Endothelial cell of coronary artery (primary cell): Measurements from ENCODE around the gene SEMA6B. TPM values are rescaled to one million over a fixed set of nuclear protein-coding genes. Genes with fewer than 3 reads are reported as not detected.

Experiments used
- total RNA-seq: library from RNA; depleted of rRNA; stranded (reverse); fragments of >200 nt; gene quantifications from 2 replicates; pipeline ENCODE4 v1.2.3, GENCODE V29; 2014

The SEMA6B gene
- 115 and 121 TPM in 2 replicates for total RNA-seq

GRCh38 chr19:4559569-4559968, at the start of gene SEMA6B:
TSS of gene SEMA6B (minus strand) at chr19:4559684. CDS start at chr19:4558457, 1,227 bp downstream.

GRCh38 chr19:4539693-4540581, 19.5 kb downstream of the SEMA6B start, which contains the start of gene LRG1:
TSS of gene LRG1 (minus strand) at chr19:4540036. CDS start at chr19:4540013, 23 bp downstream.

DNA sequence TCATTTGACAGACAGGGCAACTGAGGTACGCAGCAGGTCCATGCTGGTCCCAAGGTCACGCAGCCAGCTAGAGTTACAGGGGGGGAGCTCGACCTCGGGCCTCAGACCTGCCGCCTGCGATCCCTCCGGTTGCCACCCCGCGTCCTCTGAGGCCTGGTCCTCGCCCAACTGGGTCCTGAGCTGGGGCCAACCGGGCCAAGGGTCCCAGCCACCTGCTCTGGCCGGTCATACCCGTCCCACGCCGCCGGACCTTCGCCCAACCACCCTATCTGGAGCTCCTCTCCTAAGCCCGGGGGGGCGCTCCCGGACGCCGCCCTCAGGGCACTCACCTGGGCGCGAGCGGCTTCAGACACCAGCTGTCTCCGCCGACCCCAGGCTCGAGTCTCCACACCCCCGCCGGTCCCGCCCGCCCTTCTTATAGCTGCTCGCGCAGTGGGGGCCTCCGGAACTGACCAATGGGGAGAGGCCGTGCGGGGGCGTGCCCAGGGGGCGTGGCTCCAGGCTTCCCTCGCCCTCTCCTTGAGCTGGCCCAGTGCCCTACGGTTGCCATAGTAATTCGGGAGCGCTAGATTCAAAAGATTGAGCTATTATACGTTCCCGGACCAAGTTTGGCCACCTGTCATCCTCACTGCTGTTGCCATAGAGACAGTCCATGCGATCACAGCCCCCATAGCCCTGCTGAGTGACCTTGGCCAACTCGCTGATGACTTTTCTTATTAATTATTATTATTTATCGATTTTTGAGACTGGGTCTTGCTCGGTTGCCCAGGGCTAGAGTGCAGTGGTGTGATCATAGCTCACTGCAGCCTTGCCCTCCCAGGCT, 24.4 kb downstream of the SEMA6B start, which contains the start of gene PLIN5:
PLIN5 (minus strand) TSS at position 389 of the 823 bp plus-strand sequence. CDS start 1,150 bp downstream, outside the sequence.

GRCh38 chr19:4518345-4519171, 40.9 kb downstream of the SEMA6B start, which contains the start of gene PLIN4:
TSS of gene PLIN4 (minus strand) at chr19:4518486. CDS start at chr19:4518272, 214 bp downstream.

Other genes with a start within 250 kb of the SEMA6B start
- 7.9 and 17.1 TPM in 2 replicates for gene STAP2, start 220.9 kb downstream of the SEMA6B start, total RNA-seq
- 7.7 and 9.6 TPM in 2 replicates for gene MPND, start 216.1 kb downstream of the SEMA6B start, total RNA-seq
- gene SH3GL1, start 159.1 kb downstream of the SEMA6B start, total RNA-seq = 41.4 and 42.6 TPM in 2 replicates
- 8.6 and 13.9 TPM in 2 replicates for gene CHAF1A, start 157.0 kb downstream of the SEMA6B start, total RNA-seq
- 81.5 and 101 TPM in 2 replicates for gene UBXN6, start 101.9 kb downstream of the SEMA6B start, total RNA-seq
- gene HDGFL2, start 87.4 kb downstream of the SEMA6B start, total RNA-seq = 67.5 and 70.9 TPM in 2 replicates
- under 0.01 TPM in 2 replicates for gene PLIN4, start 41.2 kb downstream of the SEMA6B start, total RNA-seq
- gene PLIN5, start 24.5 kb downstream of the SEMA6B start, total RNA-seq = under 0.01 and 0.09 TPM in 2 replicates
- gene LRG1, start 19.6 kb downstream of the SEMA6B start, total RNA-seq = 0.28 and 0.36 TPM in 2 replicates
- gene TNFAIP8L1, start 79.8 kb upstream of the SEMA6B start, total RNA-seq = 27.3 and 33.1 TPM in 2 replicates
- gene MYDGF, start 110.7 kb upstream of the SEMA6B start, total RNA-seq = 204 and 226 TPM in 2 replicates
- 19.2 and 33.8 TPM in 2 replicates for gene DPP9, start 164.2 kb upstream of the SEMA6B start, total RNA-seq
- 14.8 and 16.4 TPM in 2 replicates for gene FEM1A, start 232.1 kb upstream of the SEMA6B start, total RNA-seq